DOHH2 (cell line): Measurements from ENCODE around the gene OR4D10.

Experiments
- H3F3A ChIP-seq: fragments of 200-600 bp; sonication (generic), shearing (Covaris generic); 2 replicates; pipeline ENCODE4 v1.6.0; 2016; ENCODE audit warnings: antibody characterized with exemption, mild to moderate bottlenecking; ENCODE audit not compliant: control insufficient read depth, insufficient read depth
- H3K27ac ChIP-seq: fragments of 200-600 bp; sonication (generic); 2 replicates; pipeline ENCODE4 v1.5.1; 2014; ENCODE audit warnings: low read depth, mild to moderate bottlenecking, low read length, moderate library complexity
- H3K27me3 ChIP-seq: fragments of 200-600 bp; sonication (generic); 2 replicates; pipeline ENCODE4 v1.6.1; 2014; ENCODE audit warnings: mild to moderate bottlenecking, low read length, mixed read lengths; ENCODE audit not compliant: control insufficient read depth
- H3K36me3 ChIP-seq: fragments of 200-600 bp; sonication (generic); 2 replicates; pipeline ENCODE4 v1.6.1; 2014; ENCODE audit warnings: mild to moderate bottlenecking, low read length, moderate library complexity, mixed read lengths; ENCODE audit not compliant: control insufficient read depth
- H3K4me1 ChIP-seq: fragments of 200-600 bp; sonication (generic); 2 replicates; pipeline ENCODE4 v1.6.1; 2014; ENCODE audit warnings: mild to moderate bottlenecking, low read length, mixed read lengths; ENCODE audit not compliant: control insufficient read depth
- H3K4me2 ChIP-seq: fragments of 200-600 bp; sonication (generic); 2 replicates; pipeline ENCODE4 v1.6.0; 2014; ENCODE audit warnings: mild to moderate bottlenecking, low read length, moderate library complexity
- H3K4me3 ChIP-seq: fragments of 200-600 bp; sonication (generic); 2 replicates; pipeline ENCODE4 v1.5.1; 2014; ENCODE audit warnings: mild to moderate bottlenecking, low read length, mixed read lengths
- H3K79me2 ChIP-seq: fragments of 200-600 bp; sonication (generic); 2 replicates; pipeline ENCODE4 v1.6.1; 2014; ENCODE audit warnings: mild to moderate bottlenecking, low read length, mixed read lengths; ENCODE audit not compliant: control insufficient read depth
- H3K9me2 ChIP-seq: fragments of 200-600 bp; sonication (generic); replicated peaks from 2 replicates; pipeline ENCODE4 v1.6.1; 2014; ENCODE audit warnings: mild to moderate bottlenecking, low read length, mixed read lengths; ENCODE audit not compliant: control insufficient read depth
- H3K9me3 ChIP-seq: fragments of 200-600 bp; sonication (generic); 2 replicates; pipeline ENCODE4 v1.6.1; 2014; ENCODE audit warnings: antibody characterized with exemption, low read length, mixed read lengths; ENCODE audit not compliant: control insufficient read depth, insufficient read depth
- H4K20me1 ChIP-seq: fragments of 200-600 bp; sonication (generic); 2 replicates; pipeline ENCODE4 v1.6.0; 2014; ENCODE audit warnings: low read depth, mild to moderate bottlenecking, antibody characterized with exemption, low read length, moderate library complexity; ENCODE audit not compliant: control insufficient read depth, insufficient read depth
- EZH2phosphoT487 ChIP-seq: fragments of 200-600 bp; sonication (generic); IDR thresholded peaks from 2 replicates; pipeline ENCODE4 v1.6.1; 2017; ENCODE audit warnings: borderline replicate concordance, mild to moderate bottlenecking, antibody characterized with exemption, low read length, moderate library complexity, mixed read lengths
- TF ChIP-seq, protein P1 (sequence below): fragments of 200-600 bp; sonication (generic); IDR thresholded peaks from one replicate; pipeline ENCODE4 v1.5.1; 2014; ENCODE audit warnings: antibody characterized with exemption, mild to moderate bottlenecking, low read depth, low read length; ENCODE audit not compliant: poor library complexity, severe bottlenecking

OR4D10 gene

DNA sequence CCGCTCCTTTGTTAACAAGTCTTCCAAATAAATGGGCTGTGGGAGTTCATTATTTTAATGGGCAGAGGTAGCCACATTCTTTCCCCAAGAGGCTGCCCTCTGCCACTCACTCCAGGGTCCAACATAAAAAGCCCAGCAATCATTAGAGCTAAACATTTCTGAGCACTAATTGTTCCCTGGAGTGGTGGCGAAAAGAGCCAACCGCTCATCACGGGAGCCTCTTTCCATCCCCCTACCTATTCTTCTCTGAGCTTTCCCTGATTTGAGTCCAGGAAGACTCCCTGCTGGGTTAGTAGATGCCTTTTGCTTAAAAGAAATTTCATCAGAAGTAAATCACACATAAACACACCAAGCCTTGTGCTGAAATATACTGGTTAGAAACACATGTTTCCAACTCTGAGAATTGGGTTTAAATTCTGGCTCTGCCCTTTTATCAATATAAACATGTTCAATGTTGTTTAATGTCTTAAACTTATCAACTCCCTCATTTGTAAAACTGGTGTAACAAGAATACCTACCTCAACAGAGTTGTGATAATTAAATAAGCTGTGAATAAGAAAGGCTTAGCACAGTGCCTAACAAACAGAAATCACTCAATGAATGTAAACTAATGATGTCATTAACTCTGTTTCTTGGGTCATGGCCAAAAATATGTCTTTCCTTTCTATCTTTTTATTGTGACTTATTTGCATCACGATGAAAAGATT, 46.6 kb upstream of the OR4D10 start, which contains the start of gene OR5A2:
Gene OR5A2, minus strand, starts transcription at position 53 of the 707 bp plus-strand sequence. CDS start 3,460 bp downstream, outside the sequence.
- TF ChIP-seq EZH2phosphoT487: no peak
- TF ChIP-seq, protein P1, sequence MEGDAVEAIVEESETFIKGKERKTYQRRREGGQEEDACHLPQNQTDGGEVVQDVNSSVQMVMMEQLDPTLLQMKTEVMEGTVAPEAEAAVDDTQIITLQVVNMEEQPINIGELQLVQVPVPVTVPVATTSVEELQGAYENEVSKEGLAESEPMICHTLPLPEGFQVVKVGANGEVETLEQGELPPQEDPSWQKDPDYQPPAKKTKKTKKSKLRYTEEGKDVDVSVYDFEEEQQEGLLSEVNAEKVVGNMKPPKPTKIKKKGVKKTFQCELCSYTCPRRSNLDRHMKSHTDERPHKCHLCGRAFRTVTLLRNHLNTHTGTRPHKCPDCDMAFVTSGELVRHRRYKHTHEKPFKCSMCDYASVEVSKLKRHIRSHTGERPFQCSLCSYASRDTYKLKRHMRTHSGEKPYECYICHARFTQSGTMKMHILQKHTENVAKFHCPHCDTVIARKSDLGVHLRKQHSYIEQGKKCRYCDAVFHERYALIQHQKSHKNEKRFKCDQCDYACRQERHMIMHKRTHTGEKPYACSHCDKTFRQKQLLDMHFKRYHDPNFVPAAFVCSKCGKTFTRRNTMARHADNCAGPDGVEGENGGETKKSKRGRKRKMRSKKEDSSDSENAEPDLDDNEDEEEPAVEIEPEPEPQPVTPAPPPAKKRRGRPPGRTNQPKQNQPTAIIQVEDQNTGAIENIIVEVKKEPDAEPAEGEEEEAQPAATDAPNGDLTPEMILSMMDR: no peak
- Histone ChIP-seq H3K4me2 (no peak within 1 kb of the TSS), H3K9me2 (no peaks in the 10 kb centered on the region), H4K20me1 (no peaks in the 10 kb centered on the region), H3K27me3 (no peaks in the 10 kb centered on the region; the same call in 1 of the 2 replicates), H3K79me2 (no peaks in the 10 kb centered on the region), H3F3A (no peaks in the 10 kb centered on the region), H3K4me1 (no peaks in the 10 kb centered on the region), H3K9me3 (no peaks in the 10 kb centered on the region), H3K4me3 (no peak within 1 kb of the TSS), H3K36me3 (no peaks in the 10 kb centered on the region), H3K27ac (no peak within 1 kb of the TSS)

DNA sequence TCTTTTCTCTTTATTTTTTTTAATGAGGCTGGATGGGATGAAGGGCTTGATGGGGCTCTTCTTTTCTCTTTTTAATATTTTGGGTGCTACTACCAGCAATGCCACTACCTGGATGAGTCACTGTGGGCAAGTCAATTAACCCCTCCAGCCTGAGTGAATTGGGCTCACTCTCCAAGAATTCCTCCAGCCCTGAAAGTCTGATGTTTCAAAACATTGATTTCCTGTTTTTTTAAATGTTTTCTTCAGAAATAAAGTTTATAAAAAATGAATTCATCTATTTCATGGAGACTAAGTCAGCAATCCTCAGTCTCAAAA, 46.1 kb upstream of the OR4D10 start:
- Histone ChIP-seq H3K79me2 (no peaks in the 10 kb centered on the region), H3K4me3 (no peak overlapping the region), H3K27ac (no peak overlapping the region), H3K9me3 (no peaks in the 10 kb centered on the region), H3K27me3 (peaks cover 4% of the 10 kb centered on the region; the same call in 1 of the 2 replicates), H3F3A (no peaks in the 10 kb centered on the region), H3K9me2 (no peaks in the 10 kb centered on the region), H4K20me1 (no peaks in the 10 kb centered on the region), H3K4me2 (no peak overlapping the region), H3K36me3 (no peaks in the 10 kb centered on the region), H3K4me1 (no peaks in the 10 kb centered on the region)
- TF ChIP-seq EZH2phosphoT487: no peak
- TF ChIP-seq, protein P1: no peak

DNA sequence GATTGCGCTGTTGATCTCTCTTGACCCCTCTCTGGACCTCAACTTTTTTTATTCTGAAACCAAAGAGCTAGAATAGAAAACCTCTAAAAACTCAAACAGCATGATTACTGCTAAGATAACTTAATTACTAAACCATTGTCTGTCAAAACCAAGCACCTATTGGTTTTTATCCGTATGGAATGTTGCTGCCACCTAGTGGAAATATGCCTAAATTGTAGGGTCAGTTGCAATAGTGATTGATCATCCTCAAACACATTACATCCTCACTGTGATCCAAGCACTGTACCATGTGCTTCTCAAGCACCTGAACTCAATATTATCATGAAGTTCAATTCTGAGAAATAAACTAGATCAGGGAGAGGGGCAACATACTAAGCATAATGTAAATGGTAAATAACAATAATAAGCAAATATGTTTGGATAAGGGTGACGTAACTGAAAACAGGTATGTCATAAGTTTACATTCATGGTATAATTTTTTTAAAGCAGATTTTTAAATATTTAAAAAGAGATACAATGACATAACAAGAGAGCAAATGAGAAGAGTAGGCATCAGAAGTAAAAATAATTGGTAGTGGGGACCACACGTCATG, 43.1 kb upstream of the OR4D10 start:
- Histone ChIP-seq H4K20me1 (no peaks in the 10 kb centered on the region), H3K9me3 (no peaks in the 10 kb centered on the region), H3K4me3 (no peak overlapping the region), H3K79me2 (no peaks in the 10 kb centered on the region), H3K9me2 (no peaks in the 10 kb centered on the region), H3K4me1 (no peaks in the 10 kb centered on the region), H3K27ac (no peak overlapping the region), H3F3A (no peaks in the 10 kb centered on the region), H3K27me3 (peaks cover 8% of the 10 kb centered on the region; the same call in 1 of the 2 replicates), H3K36me3 (no peaks in the 10 kb centered on the region), H3K4me2 (no peak overlapping the region)
- TF ChIP-seq, protein P1: peak; percentile 74
- TF ChIP-seq EZH2phosphoT487: no peak
